ENCODE measurements around the gene PURB.

DNA sequence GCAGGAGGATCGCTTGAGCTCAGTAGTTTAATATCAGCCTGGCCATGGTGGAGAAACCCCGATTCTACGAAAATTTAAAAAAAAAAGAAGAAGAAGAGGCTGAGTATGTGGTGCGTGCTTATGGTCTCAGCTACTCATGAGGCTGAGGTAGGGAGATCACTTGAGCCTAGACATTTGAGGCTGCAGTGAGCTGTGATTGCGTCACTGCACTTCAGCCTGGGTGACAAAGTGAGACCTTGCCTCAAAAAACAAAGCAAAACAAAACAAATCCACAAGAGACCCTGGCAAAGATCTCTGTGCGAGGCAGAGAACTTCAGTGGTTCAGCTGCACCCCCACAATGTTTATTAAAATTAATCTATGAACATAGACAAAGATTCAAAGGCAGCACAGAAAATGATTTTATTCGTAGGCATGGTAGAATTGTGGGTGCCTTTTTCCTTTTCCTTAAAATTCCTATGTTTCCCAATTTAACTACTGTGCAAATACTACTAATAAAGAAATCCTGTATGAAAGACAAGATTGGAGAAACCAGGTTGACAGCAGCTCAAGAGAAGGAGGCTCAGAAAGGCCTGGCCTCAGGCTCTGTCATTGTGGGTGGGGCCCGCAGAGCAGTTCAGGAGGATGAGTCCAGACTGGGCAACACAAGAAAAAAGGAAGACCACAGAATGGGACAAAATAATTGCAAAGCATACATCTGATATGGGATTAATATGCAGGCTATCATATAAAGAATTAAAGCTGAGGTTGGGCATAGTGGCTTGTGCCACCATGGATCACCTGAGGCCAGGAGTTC lies 24.5 kb upstream of the PURB start:
- TF ChIP-seq ESRRA (IDR thresholded peaks at IDR 0.05; ENCODE audit: low read length) (no peak), RFX5 (IDR thresholded peaks at IDR 0.05; ENCODE audit: low read depth, low read length) (no peak), TCF12 (IDR thresholded peaks at IDR 0.05; ENCODE audit: low read depth, low read length) (no peak), FOXK2 (IDR thresholded peaks at IDR 0.05) (no peak), SPI1 (IDR thresholded peaks at IDR 0.05; ENCODE audit: borderline replicate concordance, insufficient read depth, low read depth, low read length) (no peak), ZBTB33 (IDR thresholded peaks at IDR 0.05) (no peak), EZH2 (IDR thresholded peaks at IDR 0.05; ENCODE audit: borderline replicate concordance, control insufficient read depth, low read depth, low read length) (no peak), RBBP5 (conservative IDR thresholded peaks at IDR 0.05) (no peak), MTA3 (IDR thresholded peaks at IDR 0.05; ENCODE audit: borderline replicate concordance, low read length) (no peak), NR2C2 (IDR thresholded peaks at IDR 0.05; ENCODE audit: borderline replicate concordance, control insufficient read depth, insufficient read length, low read depth) (no peak), GABPA (IDR thresholded peaks at IDR 0.05; ENCODE audit: low read depth) (no peak), JUNB (IDR thresholded peaks at IDR 0.05) (no peak), HDAC6 (IDR thresholded peaks at IDR 0.05; ENCODE audit: unreplicated experiment) (no peak)
- TF ChIP-seq, protein P1, sequence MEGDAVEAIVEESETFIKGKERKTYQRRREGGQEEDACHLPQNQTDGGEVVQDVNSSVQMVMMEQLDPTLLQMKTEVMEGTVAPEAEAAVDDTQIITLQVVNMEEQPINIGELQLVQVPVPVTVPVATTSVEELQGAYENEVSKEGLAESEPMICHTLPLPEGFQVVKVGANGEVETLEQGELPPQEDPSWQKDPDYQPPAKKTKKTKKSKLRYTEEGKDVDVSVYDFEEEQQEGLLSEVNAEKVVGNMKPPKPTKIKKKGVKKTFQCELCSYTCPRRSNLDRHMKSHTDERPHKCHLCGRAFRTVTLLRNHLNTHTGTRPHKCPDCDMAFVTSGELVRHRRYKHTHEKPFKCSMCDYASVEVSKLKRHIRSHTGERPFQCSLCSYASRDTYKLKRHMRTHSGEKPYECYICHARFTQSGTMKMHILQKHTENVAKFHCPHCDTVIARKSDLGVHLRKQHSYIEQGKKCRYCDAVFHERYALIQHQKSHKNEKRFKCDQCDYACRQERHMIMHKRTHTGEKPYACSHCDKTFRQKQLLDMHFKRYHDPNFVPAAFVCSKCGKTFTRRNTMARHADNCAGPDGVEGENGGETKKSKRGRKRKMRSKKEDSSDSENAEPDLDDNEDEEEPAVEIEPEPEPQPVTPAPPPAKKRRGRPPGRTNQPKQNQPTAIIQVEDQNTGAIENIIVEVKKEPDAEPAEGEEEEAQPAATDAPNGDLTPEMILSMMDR (IDR thresholded peaks at IDR 0.05 in 2 of 3, conservative IDR thresholded peaks at IDR 0.05 in 1 of 3; ENCODE audit: control insufficient read depth in 2 of 3, extremely low read depth in 1 of 3, insufficient read depth in 1 of 3, low read depth in 3 of 3, low read length in 3 of 3): no peak
